SH-SY5Y (cell line): ENCODE measurements around the gene OPCML.

Source experiments
- GATA2 ChIP-seq: IDR thresholded peaks from 2 replicates; pipeline ENCODE4 v1.6.1; 2011; ENCODE audit warnings: mild to moderate bottlenecking, low read depth, low read length
- GATA3 ChIP-seq: IDR thresholded peaks from 2 replicates; pipeline ENCODE4 v1.6.1; 2011; ENCODE audit warnings: low read depth, mild to moderate bottlenecking, low read length, moderate library complexity

DNA sequence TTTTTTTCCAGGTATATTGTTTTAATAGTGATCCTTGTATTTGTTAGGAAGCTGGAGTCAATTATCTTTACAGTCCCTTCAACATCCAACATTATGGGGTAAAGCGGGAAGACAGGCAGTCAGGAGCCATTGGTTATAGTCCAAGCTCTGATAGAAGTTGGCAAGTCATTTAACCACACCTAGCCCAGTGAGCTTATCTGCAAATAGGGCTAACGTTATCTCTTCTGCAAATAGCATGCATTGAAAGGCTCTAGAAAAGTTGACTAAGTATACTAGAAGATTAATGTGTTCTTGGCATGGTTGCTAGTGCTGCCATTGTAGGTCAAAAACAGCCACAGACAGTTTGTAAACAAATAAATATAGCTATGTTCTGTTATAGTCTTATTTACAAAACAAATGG is 520.7 kb downstream of the OPCML start:
- TF ChIP-seq GATA2 (no peak), GATA3 (no peak)
